GM23338 (cell line): Measurements from ENCODE around the gene RNF157.

ENCODE experiments used
- CREB1 ChIP-seq: fragments of 250-450 bp; sonication (Bioruptor Pico); IDR thresholded peaks from 2 replicates; pipeline ENCODE4 v1.5.0; 2020; ENCODE audit warnings: low read depth, mild to moderate bottlenecking, moderate library complexity
- EZH2 ChIP-seq: fragments of 200-600 bp; sonication (generic); IDR thresholded peaks from one replicate; pipeline ENCODE4 v1.8.0; 2017; ENCODE audit warnings: antibody characterized with exemption, mild to moderate bottlenecking, low read depth; ENCODE audit not compliant: unreplicated experiment
- EZH2phosphoT487 ChIP-seq: fragments of 200-600 bp; sonication (generic); IDR thresholded peaks from one replicate; pipeline ENCODE4 v1.8.1; 2018; ENCODE audit warnings: antibody characterized with exemption; ENCODE audit not compliant: unreplicated experiment
- POLR2AphosphoS5 ChIP-seq: IDR thresholded peaks from 2 replicates; pipeline ENCODE4 v1.6.1; 2016; ENCODE audit warnings: antibody characterized with exemption, low read depth
- STAT1 ChIP-seq: IDR thresholded peaks from one replicate; pipeline ENCODE4 v1.6.1; 2016; ENCODE audit warnings: antibody characterized with exemption; ENCODE audit not compliant: unreplicated experiment
- ZNF114 ChIP-seq: fragments of 250-450 bp; sonication (Bioruptor Pico); IDR thresholded peaks from 2 replicates; pipeline ENCODE4 v1.5.0; 2020; ENCODE audit warnings: mild to moderate bottlenecking, moderate library complexity
- ZNF331 ChIP-seq: fragments of 250-450 bp; sonication (Bioruptor Pico); IDR thresholded peaks from 2 replicates; pipeline ENCODE4 v1.5.0; 2020; ENCODE audit warnings: low read depth, mild to moderate bottlenecking, moderate library complexity
- TF ChIP-seq, protein P1 (sequence below), 2 experiments: fragments of 200-600 bp in 1 of 2; sonication (generic) in 1 of 2; conservative IDR thresholded peaks; 2 replicates each; pipeline versions ENCODE4 v1.5.1 to v1.6.1; 2016 to 2017; ENCODE audit warnings: antibody characterized with exemption in 2 of 2, low read depth in 2 of 2, mild to moderate bottlenecking in 2 of 2, moderate library complexity in 1 of 2
- TF ChIP-seq, protein P2 (sequence below): IDR thresholded peaks from one replicate; pipeline ENCODE4 v1.6.1; 2018; ENCODE audit warnings: antibody characterized with exemption; ENCODE audit not compliant: unreplicated experiment
- TF ChIP-seq, protein P3 (sequence below): IDR thresholded peaks from 2 replicates; pipeline ENCODE4 v1.6.1; 2016; ENCODE audit warnings: antibody characterized with exemption

DNA sequence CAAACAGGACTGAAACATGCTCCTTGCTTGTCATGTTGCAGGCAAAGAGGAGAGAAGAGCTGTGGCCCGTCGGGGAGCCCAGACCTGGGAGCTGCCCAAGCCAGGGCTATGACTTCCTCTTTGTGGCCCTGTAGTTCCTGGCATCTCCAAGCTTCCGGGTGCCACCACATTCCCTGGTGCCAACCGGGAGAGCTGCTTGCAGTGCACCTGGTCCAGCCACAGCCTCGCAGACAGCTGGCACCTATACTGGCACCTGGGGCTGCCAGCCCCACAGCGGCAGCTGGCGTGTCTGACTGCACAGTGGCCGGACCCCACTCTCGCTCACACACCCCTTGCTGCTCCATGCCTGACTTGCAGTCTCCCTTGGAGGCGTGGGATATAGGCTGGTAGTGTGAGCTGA lies 62.2 kb downstream of the RNF157 start:
- TF ChIP-seq, protein P1, sequence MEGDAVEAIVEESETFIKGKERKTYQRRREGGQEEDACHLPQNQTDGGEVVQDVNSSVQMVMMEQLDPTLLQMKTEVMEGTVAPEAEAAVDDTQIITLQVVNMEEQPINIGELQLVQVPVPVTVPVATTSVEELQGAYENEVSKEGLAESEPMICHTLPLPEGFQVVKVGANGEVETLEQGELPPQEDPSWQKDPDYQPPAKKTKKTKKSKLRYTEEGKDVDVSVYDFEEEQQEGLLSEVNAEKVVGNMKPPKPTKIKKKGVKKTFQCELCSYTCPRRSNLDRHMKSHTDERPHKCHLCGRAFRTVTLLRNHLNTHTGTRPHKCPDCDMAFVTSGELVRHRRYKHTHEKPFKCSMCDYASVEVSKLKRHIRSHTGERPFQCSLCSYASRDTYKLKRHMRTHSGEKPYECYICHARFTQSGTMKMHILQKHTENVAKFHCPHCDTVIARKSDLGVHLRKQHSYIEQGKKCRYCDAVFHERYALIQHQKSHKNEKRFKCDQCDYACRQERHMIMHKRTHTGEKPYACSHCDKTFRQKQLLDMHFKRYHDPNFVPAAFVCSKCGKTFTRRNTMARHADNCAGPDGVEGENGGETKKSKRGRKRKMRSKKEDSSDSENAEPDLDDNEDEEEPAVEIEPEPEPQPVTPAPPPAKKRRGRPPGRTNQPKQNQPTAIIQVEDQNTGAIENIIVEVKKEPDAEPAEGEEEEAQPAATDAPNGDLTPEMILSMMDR (conservative IDR thresholded peaks at IDR 0.05; ENCODE audit: low read depth in 2 of 2), result no peak
- TF ChIP-seq POLR2AphosphoS5 (no peak), STAT1 (no peak), CREB1 (CRISPR knock-in tag) (no peak), EZH2 (no peak), ZNF331 (no peak), EZH2phosphoT487 (no peak), ZNF114 (CRISPR knock-in tag) (no peak)
- TF ChIP-seq, protein P2, sequence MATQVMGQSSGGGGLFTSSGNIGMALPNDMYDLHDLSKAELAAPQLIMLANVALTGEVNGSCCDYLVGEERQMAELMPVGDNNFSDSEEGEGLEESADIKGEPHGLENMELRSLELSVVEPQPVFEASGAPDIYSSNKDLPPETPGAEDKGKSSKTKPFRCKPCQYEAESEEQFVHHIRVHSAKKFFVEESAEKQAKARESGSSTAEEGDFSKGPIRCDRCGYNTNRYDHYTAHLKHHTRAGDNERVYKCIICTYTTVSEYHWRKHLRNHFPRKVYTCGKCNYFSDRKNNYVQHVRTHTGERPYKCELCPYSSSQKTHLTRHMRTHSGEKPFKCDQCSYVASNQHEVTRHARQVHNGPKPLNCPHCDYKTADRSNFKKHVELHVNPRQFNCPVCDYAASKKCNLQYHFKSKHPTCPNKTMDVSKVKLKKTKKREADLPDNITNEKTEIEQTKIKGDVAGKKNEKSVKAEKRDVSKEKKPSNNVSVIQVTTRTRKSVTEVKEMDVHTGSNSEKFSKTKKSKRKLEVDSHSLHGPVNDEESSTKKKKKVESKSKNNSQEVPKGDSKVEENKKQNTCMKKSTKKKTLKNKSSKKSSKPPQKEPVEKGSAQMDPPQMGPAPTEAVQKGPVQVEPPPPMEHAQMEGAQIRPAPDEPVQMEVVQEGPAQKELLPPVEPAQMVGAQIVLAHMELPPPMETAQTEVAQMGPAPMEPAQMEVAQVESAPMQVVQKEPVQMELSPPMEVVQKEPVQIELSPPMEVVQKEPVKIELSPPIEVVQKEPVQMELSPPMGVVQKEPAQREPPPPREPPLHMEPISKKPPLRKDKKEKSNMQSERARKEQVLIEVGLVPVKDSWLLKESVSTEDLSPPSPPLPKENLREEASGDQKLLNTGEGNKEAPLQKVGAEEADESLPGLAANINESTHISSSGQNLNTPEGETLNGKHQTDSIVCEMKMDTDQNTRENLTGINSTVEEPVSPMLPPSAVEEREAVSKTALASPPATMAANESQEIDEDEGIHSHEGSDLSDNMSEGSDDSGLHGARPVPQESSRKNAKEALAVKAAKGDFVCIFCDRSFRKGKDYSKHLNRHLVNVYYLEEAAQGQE, result no peak
- TF ChIP-seq, protein P3, sequence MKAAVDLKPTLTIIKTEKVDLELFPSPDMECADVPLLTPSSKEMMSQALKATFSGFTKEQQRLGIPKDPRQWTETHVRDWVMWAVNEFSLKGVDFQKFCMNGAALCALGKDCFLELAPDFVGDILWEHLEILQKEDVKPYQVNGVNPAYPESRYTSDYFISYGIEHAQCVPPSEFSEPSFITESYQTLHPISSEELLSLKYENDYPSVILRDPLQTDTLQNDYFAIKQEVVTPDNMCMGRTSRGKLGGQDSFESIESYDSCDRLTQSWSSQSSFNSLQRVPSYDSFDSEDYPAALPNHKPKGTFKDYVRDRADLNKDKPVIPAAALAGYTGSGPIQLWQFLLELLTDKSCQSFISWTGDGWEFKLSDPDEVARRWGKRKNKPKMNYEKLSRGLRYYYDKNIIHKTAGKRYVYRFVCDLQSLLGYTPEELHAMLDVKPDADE, result no peak
